HepG2 (cell line): ENCODE measurements around the gene MAN1B1. TPM values are rescaled to one million over a fixed set of nuclear protein-coding genes. Genes with fewer than 3 reads are reported as not detected.
A peak's percentile ranks its signal among the peaks of the same experiment; 100 is the strongest.

Experiments
- CENPX ChIP-seq: sonication (generic); formaldehyde crosslinking; IDR thresholded peaks from 2 replicates; pipeline ENCODE4 v1.9.0; 2021; ENCODE audit warnings: mild to moderate bottlenecking, missing genetic modification reagents, moderate library complexity
- HNF4G ChIP-seq, 2 experiments: sonication (generic) in 1 of 2; formaldehyde crosslinking in 1 of 2; IDR thresholded peaks; 2 replicates each; pipeline versions ENCODE4 v1.4.0 to v1.6.1; 2011 to 2020; ENCODE audit warnings: borderline replicate concordance in 2 of 2, low read depth in 2 of 2, mild to moderate bottlenecking in 2 of 2, low read length in 1 of 2, missing genetic modification reagents in 1 of 2, moderate library complexity in 1 of 2
- HNRNPLL ChIP-seq: fragments of 200-400 bp; formaldehyde crosslinking; IDR thresholded peaks from 2 replicates; pipeline ENCODE4 v1.6.1; 2017; ENCODE audit warnings: mild to moderate bottlenecking, low read depth, low read length; ENCODE audit not compliant: poor library complexity, severe bottlenecking
- KMT2A ChIP-seq: sonication (generic); formaldehyde crosslinking; IDR thresholded peaks from 2 replicates; pipeline ENCODE4 v1.4.0; 2020; ENCODE audit warnings: missing genetic modification reagents
- RORA ChIP-seq: sonication (generic); formaldehyde crosslinking; IDR thresholded peaks from 2 replicates; pipeline ENCODE4 v1.5.0; 2020; ENCODE audit warnings: mild to moderate bottlenecking, missing genetic modification reagents, moderate library complexity
- ZNF251 ChIP-seq: sonication (generic); formaldehyde crosslinking; IDR thresholded peaks from 2 replicates; pipeline ENCODE4 v1.9.0; 2021; ENCODE audit warnings: mild to moderate bottlenecking, missing genetic modification reagents
- ZNF256 ChIP-seq: sonication (generic); formaldehyde crosslinking; conservative IDR thresholded peaks from 2 replicates; pipeline ENCODE4 v1.4.0; 2020; ENCODE audit warnings: missing genetic modification reagents
- ZNF331 ChIP-seq: sonication (generic); formaldehyde crosslinking; IDR thresholded peaks from 2 replicates; pipeline ENCODE4 v1.4.0; 2020; ENCODE audit warnings: missing genetic modification reagents
- ZNF749 ChIP-seq: sonication (generic); formaldehyde crosslinking; IDR thresholded peaks from 2 replicates; pipeline ENCODE4 v1.8.0; 2022; ENCODE audit warnings: mild to moderate bottlenecking, missing genetic modification reagents, moderate library complexity, borderline replicate concordance
- polyA plus RNA-seq, 8 experiments: library from polyadenylated mRNA; depleted of rRNA in 3 of 8; stranded (reverse) in 7 of 8; unstranded in 1 of 8; fragments of >200 nt; fragmentation: Illumina TruSeq in 4 of 8; extraction: Trizol in 4 of 8; gene quantifications; 2 replicates each; pipeline versions ENCODE4 v1.2.1 to v1.2.3, GENCODE V29; 2011 to 2016; ENCODE audit warnings: low read depth in 4 of 8, missing spikeins in 1 of 8, mixed read lengths in 1 of 8; ENCODE audit not compliant: insufficient read depth in 1 of 8
- total RNA-seq, 5 experiments: library from RNA; depleted of rRNA; stranded (reverse); fragments of >200 nt; fragmentation: Illumina TruSeq; extraction: Trizol; gene quantifications; 2 replicates each; pipeline ENCODE4 v1.2.3, GENCODE V29; 2016; ENCODE audit warnings: low read depth in 1 of 5
- TF ChIP-seq, protein P1 (sequence below): sonication (generic); formaldehyde crosslinking; IDR thresholded peaks from 2 replicates; pipeline ENCODE4 v1.4.0; 2020; ENCODE audit warnings: missing genetic modification reagents, borderline replicate concordance
- TF ChIP-seq, protein P2 (sequence below): sonication (generic); formaldehyde crosslinking; IDR thresholded peaks from 2 replicates; pipeline ENCODE4 v1.4.0; 2020; ENCODE audit warnings: mild to moderate bottlenecking, missing genetic modification reagents
- TF ChIP-seq, protein P3 (sequence below): sonication (generic); formaldehyde crosslinking; IDR thresholded peaks from 2 replicates; pipeline ENCODE4 v1.4.0; 2020; ENCODE audit warnings: mild to moderate bottlenecking, missing genetic modification reagents, borderline replicate concordance
- TF ChIP-seq, protein P4 (sequence below): sonication (generic); formaldehyde crosslinking; IDR thresholded peaks from 2 replicates; pipeline ENCODE4 v1.5.0; 2020; ENCODE audit warnings: missing genetic modification reagents
- TF ChIP-seq, protein P5 (sequence below): sonication (generic); formaldehyde crosslinking; IDR thresholded peaks from 2 replicates; pipeline ENCODE4 v1.4.0; 2020; ENCODE audit warnings: mild to moderate bottlenecking, missing genetic modification reagents
- TF ChIP-seq, protein P6 (sequence below): sonication (generic); formaldehyde crosslinking; IDR thresholded peaks from 2 replicates; pipeline ENCODE4; 2020; ENCODE audit warnings: missing genetic modification reagents, mild to moderate bottlenecking, borderline replicate concordance

Gene MAN1B1
- total and polyA plus RNA-seq, 2 of the 13 experiments (the other 11 are each of a cell fraction or from before 2014, with no cell fraction given) = 48.9 to 59.5 TPM

DNA sequence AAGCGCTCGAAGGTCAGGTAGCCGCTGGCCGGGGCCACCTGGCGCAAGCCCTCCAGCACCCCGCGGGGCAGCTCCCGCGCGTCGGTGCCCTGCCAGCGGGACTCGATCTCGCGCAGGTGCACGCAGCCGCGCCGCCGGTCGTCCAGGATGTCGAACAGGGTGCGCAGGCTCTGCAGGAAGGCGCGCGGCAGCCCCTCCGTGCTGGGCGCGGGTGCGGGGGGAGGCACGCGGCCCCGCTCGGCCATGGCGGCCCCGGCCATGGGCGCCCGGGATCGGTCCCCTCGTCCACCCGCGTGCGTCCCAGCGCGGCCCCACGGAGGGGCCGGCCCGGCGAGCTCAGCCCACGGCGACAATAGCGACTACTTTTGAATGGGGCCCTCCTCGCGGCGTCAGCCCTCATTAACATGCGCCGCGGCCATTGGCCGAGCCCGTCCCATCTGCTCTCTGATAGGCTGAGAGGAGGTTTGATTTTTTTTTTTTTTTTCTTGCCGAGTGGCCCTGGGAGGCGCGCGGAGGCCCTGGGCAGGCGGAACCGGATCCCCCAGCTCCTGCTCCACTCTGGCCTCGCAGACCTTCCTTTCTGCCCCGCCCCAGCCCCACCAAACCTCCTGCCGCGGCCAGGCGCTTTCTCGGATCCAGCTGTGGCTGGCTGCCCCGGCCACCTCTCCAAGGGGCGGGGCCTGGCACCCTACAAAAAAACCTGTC lies 16.4 kb upstream of the MAN1B1 start, which contains the start of gene SAPCD2 (continued):
- TF ChIP-seq, protein P1, sequence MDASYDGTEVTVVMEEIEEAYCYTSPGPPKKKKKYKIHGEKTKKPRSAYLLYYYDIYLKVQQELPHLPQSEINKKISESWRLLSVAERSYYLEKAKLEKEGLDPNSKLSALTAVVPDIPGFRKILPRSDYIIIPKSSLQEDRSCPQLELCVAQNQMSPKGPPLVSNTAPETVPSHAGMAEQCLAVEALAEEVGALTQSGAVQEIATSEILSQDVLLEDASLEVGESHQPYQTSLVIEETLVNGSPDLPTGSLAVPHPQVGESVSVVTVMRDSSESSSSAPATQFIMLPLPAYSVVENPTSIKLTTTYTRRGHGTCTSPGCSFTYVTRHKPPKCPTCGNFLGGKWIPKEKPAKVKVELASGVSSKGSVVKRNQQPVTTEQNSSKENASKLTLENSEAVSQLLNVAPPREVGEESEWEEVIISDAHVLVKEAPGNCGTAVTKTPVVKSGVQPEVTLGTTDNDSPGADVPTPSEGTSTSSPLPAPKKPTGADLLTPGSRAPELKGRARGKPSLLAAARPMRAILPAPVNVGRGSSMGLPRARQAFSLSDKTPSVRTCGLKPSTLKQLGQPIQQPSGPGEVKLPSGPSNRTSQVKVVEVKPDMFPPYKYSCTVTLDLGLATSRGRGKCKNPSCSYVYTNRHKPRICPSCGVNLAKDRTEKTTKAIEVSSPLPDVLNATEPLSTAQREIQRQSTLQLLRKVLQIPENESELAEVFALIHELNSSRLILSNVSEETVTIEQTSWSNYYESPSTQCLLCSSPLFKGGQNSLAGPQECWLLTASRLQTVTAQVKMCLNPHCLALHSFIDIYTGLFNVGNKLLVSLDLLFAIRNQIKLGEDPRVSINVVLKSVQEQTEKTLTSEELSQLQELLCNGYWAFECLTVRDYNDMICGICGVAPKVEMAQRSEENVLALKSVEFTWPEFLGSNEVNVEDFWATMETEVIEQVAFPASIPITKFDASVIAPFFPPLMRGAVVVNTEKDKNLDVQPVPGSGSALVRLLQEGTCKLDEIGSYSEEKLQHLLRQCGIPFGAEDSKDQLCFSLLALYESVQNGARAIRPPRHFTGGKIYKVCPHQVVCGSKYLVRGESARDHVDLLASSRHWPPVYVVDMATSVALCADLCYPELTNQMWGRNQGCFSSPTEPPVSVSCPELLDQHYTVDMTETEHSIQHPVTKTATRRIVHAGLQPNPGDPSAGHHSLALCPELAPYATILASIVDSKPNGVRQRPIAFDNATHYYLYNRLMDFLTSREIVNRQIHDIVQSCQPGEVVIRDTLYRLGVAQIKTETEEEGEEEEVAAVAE (CRISPR knock-in tag) = 0 out of 2 replicates have a peak, but pooled peaks have one; percentile 40
- TF ChIP-seq RORA (CRISPR knock-in tag) = no peak
- no peak for TF ChIP-seq ZNF251 (CRISPR knock-in tag)
- TF ChIP-seq ZNF749 (CRISPR knock-in tag) = no peak
- TF ChIP-seq, protein P2, sequence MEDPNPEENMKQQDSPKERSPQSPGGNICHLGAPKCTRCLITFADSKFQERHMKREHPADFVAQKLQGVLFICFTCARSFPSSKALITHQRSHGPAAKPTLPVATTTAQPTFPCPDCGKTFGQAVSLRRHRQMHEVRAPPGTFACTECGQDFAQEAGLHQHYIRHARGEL (CRISPR knock-in tag) = no peak
- no peak for TF ChIP-seq ZNF256 (CRISPR knock-in tag)
- TF ChIP-seq, protein P3, sequence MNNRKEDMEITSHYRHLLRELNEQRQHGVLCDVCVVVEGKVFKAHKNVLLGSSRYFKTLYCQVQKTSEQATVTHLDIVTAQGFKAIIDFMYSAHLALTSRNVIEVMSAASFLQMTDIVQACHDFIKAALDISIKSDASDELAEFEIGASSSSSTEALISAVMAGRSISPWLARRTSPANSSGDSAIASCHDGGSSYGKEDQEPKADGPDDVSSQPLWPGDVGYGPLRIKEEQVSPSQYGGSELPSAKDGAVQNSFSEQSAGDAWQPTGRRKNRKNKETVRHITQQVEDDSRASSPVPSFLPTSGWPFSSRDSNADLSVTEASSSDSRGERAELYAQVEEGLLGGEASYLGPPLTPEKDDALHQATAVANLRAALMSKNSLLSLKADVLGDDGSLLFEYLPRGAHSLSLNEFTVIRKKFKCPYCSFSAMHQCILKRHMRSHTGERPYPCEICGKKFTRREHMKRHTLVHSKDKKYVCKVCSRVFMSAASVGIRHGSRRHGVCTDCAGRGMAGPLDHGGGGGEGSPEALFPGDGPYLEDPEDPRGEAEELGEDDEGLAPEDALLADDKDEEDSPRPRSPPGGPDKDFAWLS (CRISPR knock-in tag) = no peak
- TF ChIP-seq CENPX (CRISPR knock-in tag) = no peak
- TF ChIP-seq, protein P4, sequence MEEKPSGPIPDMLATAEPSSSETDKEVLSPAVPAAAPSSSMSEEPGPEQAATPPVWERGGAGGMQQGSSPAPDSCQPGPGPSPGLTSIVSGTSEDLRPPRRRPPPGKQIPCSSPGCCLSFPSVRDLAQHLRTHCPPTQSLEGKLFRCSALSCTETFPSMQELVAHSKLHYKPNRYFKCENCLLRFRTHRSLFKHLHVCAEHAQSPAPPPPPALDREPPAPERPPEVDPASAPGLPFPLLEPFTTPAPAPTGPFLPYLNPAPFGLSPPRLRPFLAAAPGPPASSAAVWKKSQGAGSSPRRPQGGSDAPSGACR (CRISPR knock-in tag) = no peak; the same call in 1 of the 2 replicates
- TF ChIP-seq HNRNPLL = peak; percentile 65
- TF ChIP-seq, protein P5, sequence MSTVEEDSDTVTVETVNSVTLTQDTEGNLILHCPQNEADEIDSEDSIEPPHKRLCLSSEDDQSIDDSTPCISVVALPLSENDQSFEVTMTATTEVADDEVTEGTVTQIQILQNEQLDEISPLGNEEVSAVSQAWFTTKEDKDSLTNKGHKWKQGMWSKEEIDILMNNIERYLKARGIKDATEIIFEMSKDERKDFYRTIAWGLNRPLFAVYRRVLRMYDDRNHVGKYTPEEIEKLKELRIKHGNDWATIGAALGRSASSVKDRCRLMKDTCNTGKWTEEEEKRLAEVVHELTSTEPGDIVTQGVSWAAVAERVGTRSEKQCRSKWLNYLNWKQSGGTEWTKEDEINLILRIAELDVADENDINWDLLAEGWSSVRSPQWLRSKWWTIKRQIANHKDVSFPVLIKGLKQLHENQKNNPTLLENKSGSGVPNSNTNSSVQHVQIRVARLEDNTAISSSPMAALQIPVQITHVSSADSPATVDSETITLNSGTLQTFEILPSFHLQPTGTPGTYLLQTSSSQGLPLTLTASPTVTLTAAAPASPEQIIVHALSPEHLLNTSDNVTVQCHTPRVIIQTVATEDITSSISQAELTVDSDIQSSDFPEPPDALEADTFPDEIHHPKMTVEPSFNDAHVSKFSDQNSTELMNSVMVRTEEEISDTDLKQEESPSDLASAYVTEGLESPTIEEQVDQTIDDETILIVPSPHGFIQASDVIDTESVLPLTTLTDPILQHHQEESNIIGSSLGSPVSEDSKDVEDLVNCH (CRISPR knock-in tag) = no peak
- peak; percentile 41; the same call in 1 of the 2 replicates for TF ChIP-seq KMT2A (CRISPR knock-in tag)
- TF ChIP-seq, protein P6, sequence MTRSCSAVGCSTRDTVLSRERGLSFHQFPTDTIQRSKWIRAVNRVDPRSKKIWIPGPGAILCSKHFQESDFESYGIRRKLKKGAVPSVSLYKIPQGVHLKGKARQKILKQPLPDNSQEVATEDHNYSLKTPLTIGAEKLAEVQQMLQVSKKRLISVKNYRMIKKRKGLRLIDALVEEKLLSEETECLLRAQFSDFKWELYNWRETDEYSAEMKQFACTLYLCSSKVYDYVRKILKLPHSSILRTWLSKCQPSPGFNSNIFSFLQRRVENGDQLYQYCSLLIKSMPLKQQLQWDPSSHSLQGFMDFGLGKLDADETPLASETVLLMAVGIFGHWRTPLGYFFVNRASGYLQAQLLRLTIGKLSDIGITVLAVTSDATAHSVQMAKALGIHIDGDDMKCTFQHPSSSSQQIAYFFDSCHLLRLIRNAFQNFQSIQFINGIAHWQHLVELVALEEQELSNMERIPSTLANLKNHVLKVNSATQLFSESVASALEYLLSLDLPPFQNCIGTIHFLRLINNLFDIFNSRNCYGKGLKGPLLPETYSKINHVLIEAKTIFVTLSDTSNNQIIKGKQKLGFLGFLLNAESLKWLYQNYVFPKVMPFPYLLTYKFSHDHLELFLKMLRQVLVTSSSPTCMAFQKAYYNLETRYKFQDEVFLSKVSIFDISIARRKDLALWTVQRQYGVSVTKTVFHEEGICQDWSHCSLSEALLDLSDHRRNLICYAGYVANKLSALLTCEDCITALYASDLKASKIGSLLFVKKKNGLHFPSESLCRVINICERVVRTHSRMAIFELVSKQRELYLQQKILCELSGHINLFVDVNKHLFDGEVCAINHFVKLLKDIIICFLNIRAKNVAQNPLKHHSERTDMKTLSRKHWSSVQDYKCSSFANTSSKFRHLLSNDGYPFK (CRISPR knock-in tag) = no peak
- TF ChIP-seq HNF4G (IDR thresholded peaks at IDR 0.05; ENCODE audit: borderline replicate concordance, low read depth, low read length) = no peak
- TF ChIP-seq HNF4G (CRISPR knock-in tag; IDR thresholded peaks at IDR 0.05; ENCODE audit: borderline replicate concordance, low read depth) = no peak
- no peak for TF ChIP-seq ZNF331 (CRISPR knock-in tag)
